ENCODE results near the gene LAMP1. TPM values are rescaled to one million over a fixed set of nuclear protein-coding genes. Genes with fewer than 3 reads are reported as not detected.
"Not testable (repeated sequence)": the region's sequence is repeated elsewhere in the genome, so short reads cannot be mapped to it uniquely, and the experiment has no call there.

Gene LAMP1
- total RNA-seq, 1 donor from 2014 or later, result 98.6 TPM

DNA sequence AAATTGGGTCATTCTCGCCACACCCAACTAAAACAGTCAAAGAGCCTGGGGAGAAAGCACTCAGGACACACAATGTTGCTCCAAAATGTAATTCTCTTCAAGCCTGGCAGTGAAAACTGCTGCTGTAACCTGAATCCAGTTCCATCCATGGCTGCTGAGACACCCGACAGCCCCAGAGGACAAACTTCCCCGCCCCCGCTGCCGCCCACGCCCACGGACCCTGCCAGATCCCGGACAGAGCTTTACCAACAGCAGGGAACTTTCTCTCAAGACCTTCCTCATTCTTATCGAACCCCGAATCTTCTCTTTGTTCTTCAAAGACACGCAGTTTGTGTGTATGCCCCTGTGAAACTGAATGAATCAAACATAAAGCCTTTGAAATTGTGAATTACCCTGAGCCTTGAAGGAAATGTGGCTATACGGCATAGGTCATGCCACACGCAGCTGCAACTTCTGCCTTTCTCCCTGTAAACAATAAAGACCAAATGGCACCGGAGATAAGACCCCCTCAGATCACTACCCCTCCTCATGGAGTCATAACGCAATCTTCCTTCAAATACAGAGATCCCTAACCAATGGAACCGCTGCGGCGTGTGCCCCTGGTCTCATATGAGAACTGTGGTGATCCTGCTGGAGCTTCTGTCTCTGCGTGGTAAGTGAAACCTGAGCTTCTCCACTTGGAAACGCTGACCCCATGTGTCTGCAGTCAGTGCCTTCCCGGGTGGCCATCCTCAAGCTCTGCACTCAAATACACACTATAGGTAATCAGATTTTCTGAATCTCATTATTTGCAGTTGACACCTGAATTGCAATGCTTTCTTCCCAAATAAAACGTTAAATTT lies 4.8 kb upstream of the LAMP1 start:
- intact Hi-C loops (cut with micrococcal nuclease), result no loop called here
- DNase-seq, result peak; percentile 44
- no peak for ATAC-seq

DNA sequence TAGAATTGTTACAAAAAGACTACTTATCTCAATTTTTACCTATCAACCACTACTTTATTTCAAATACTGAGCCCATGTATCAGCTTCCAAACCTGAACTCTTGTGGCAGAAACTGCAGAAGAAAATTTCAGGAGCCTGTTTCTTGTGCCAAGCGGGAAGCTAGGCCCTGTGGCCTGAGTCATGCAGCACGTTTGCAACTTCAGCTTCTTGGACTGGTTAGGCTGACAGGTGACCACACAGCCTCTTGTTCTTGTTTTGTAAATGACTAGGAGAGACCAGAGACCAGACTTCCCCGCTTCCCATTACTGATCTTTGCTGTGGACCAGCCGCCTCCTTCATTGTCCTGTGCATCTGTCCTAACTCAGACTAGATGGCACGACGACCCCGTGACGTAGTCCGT lies 3.4 kb upstream of the LAMP1 start:
- ATAC-seq (no peak), DNase-seq (no peak)
- intact Hi-C loops (cut with micrococcal nuclease), result no loop called here

GRCh38 chr13:113295776-113296175 lies 1.3 kb upstream of the LAMP1 start:
- intact Hi-C loops (cut with micrococcal nuclease), result no loop called here
- DNase-seq (no peak), ATAC-seq (no peak)

DNA sequence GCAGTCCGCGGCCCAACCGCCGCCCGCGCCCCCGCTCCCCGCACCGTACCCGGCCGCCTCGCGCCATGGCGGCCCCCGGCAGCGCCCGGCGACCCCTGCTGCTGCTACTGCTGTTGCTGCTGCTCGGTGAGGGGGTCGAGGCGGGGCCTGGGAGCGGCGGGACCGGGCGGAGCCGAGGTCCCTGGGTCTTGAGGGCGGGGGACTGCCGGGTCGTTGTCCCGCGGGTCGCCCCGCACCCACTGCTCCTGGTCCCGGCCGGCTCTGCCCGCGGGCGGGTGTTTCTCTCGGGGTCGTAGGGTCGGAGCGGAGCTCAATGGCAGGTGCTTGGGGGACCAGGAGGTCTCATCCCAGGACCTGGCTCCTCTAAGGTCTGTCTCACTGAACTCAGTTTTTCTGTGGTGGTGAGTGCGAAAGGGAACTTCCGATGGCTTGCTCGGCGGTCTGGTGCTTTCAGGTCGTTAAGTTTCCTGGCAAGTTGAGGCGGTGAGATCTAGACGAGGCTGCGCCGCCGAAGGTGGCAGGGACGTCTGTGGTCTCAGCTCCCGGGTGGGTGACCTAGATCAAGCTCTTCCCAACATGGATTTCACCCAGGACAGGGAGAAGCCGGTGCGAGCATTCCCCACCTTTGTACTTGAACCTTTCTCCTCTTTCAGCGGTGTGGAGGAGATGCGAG lies 467 bp downstream of the LAMP1 start:
- no peak for ATAC-seq
- no peak for DNase-seq
- intact Hi-C loops (cut with micrococcal nuclease), result no loop called here

DNA sequence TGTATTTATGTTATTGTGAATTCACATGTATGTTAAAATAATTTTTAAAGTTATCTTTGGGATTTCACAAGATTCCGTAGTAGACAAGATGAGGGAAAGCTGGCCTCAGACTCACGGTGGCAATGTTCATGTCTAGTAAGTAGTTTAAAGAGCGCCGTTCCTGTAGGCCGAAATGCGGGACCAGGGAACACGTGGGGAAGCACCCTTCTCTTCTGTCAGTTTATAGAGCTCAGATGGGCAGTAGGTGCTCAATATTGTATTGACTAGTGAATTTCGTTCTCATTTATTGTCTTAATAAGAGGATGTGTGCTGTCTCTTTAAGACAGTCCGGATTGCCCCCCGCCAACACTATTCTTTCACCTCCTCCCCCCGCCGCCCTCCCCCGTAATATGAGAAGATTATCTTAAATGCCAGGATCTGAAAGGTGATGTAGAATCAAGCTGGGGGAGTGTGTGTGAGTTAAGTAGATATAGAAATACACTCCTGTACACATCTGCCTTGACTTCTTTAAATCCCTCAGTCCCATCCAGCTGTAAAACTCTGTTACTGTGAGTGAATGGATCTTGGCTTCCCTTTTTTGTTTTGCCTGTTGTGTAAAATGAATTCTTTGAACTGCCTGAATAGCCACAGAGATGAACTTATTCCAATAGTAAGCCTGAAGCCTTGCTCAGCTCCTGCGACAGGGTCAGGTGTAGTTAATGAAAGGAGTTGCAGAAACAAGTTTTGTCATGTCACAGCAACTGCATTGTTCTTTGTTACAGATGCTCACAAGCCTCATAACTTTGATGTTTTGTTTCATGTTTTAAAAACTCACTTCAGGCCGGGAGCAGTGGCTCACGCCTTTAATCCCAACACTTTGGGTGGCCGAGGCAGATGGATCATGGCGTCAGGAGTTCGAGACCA lies 1.3 kb downstream of the LAMP1 start:
- no peak for DNase-seq

DNA sequence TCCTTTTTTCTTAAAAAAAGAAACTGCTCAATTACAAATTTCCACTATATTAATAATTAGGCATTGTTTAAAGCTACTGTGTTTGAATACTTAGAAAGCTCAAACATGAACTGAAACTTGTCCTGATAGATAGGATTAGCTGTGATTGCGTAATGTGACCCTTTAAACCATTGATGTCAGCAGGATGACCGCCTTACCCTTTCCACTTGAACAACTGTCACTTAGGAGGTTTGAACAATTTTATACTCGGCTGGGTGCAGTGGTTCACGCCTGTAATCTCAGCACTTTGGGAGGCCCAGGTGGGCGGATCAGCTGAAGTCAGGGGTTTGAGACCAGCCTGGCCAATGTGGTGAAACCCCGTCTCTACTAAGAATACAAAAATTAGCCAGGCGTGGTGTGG lies 2.9 kb downstream of the LAMP1 start:
- DNase-seq (no peak), ATAC-seq (no peak)
- intact Hi-C loops (cut with micrococcal nuclease), result no loop called here

More for the DNA sequence above, 1.3 kb downstream of the LAMP1 start:
- ATAC-seq, result no peak
- intact Hi-C loops (cut with micrococcal nuclease), result no loop called here

DNA sequence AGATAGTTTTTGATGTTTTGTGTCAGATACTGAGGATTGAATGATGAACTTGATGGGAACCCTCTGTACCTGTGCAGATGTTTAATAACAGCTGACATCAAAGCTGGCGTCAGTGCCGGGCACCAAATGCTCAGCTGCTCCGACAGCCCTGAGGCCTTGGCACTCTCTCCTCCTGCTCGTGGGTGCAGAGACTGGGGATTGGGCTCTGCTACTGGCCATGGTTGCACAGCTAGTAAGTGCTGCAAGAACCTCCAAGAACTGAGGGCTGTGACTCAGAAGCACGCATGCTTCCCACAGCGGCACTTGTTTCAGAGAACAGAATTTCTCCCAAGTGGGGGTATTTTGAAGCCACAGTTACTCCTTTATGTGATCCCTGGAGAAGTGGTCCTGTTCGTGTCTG lies 5.9 kb downstream of the LAMP1 start:
- ATAC-seq, result no peak
- intact Hi-C loops (cut with micrococcal nuclease), result no loop called here
- no peak for DNase-seq

GRCh38 chr13:113304121-113304520 lies 7.1 kb downstream of the LAMP1 start:
- ATAC-seq, result no peak
- intact Hi-C loops (cut with micrococcal nuclease), result no loop called here
- no peak for DNase-seq

DNA sequence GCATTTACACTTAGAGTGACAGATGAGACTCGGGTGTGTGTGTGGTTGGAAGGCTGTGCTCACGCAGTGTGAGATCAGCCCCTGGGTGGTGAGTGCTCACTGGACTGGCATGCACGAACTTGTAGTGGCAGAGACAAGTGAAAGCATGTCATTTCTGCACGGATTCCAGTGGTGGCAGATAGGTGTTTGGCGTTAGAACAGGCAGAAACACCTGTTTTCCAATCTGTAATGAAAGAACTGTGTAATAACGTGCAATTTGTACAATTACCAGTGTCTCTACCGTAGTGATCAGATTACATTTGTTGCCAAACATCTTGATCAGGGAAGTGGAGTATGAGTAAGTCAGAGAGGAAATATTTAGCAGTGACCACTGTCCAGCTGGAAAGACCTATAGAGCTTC lies 8.2 kb downstream of the LAMP1 start:
- DNase-seq, result no peak
- intact Hi-C loops (cut with micrococcal nuclease), result no loop called here

DNA sequence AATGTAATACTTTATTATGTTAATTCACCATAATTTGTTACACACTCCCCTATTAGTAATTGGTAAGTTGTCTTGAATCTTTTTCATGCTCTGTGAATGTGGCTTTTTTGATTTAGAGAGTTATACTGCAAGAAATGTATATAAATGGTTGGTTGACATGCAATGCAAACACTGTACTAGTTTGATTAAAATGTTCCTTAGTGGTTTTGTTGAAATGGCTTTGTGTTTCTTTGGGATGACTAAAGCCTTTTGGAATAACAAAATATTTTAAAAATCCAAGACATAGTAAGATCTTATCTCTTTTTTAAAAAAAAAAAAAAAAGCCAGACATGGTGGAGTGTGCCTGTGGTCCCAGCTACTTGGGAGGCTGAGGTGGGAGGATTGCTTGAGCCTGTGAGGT lies 10.5 kb downstream of the LAMP1 start:
- intact Hi-C loops (cut with micrococcal nuclease), result no loop called here
- ATAC-seq (no peak), DNase-seq (no peak)

More for the DNA sequence above, 8.2 kb downstream of the LAMP1 start:
- peak; percentile 37 for ATAC-seq

DNA sequence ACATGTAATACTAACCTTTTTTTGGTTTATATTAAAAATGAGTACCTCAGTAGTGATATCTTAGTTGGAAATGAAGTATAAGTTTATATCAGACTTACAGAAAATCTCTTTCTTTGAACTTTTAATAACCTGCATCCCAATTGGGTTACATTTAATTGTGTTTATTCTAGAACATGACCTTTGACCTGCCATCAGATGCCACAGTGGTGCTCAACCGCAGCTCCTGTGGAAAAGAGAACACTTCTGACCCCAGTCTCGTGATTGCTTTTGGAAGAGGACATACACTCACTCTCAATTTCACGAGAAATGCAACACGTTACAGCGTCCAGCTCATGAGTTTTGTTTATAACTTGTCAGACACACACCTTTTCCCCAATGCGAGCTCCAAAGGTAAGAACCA lies 12.4 kb downstream of the LAMP1 start:
- intact Hi-C loops (cut with micrococcal nuclease), result no loop called here
- DNase-seq (no peak), ATAC-seq (no peak)

DNA sequence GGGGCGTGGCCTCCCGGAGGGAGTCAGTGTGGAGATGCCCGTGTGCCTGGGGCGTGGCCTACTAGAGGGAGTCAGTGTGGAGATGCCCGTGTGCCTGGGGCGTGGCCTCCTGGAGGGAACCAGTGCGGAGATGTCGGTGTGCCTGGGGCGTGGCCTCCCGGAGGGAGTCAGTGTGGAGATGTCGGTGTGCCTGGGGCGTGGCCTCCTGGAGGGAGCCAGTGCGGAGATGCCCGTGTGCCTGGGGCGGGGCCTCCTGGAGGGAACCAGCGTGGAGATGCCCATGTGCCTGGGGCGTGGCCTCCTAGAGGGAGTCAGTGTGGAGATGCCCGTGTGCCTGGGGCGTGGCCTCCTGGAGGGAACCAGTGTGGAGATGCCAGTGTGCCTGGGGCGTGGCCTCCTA lies 17.1 kb downstream of the LAMP1 start:
- ATAC-seq; intact Hi-C loops (cut with micrococcal nuclease); DNase-seq: not testable (repeated sequence)

- intact Hi-C loops (cut with micrococcal nuclease); DNase-seq; ATAC-seq: not testable (repeated sequence)
Observed at GRCh38 chr13:113314895-113315470, 17.9 kb downstream of the LAMP1 start.

- intact Hi-C loops (cut with micrococcal nuclease), result no loop called here
- DNase-seq (no peak), ATAC-seq (no peak)
Observed at GRCh38 chr13:113315992-113316391, 19.0 kb downstream of the LAMP1 start.

DNA sequence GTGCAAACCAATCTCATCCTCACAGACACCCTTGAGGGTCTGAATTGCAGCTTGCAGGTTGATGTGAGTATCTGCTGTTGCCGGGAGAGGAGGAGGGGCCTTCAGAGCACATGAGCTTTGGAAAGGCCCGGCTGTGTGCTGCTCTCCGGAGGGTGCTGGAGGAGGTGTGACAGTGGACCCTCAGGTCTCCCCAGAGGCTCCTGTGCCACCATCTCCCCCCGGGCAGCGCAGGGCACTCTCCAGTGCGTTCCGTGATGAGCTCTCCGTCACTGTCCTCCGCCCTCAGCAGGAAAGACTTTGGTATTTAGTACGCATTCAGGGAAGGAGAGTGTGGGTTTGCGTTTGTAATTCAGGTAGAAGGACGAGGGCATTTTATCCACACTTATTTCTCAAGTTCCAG lies 20.0 kb downstream of the LAMP1 start:
- DNase-seq, result no peak
- intact Hi-C loops (cut with micrococcal nuclease), result no loop called here
- no peak for ATAC-seq

DNA sequence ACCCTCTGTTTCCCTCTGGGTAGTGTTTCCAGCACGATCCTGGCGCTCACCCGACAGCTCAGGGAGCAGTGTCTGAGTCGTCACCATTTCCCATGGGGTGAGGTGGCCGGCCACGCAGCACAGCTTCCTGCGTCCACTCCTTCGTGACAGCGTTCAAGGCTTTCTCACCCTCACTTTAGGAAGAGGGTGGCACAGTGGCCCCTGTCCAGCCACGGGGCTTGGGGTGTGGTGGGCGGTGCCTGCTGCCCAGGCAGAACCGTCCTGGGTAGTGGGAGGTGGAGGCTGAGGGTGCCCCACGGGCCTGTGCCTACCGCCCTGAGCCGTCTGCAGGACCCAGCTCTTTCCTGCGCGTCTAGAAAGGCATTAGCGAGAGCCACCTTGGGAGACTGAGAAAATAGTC lies 21.9 kb downstream of the LAMP1 start:
- DNase-seq (no peak), ATAC-seq (no peak)
- intact Hi-C loops (cut with micrococcal nuclease), result no loop called here

- intact Hi-C loops (cut with micrococcal nuclease), result no loop called here
- ATAC-seq (no peak), DNase-seq (no peak)
Observed at GRCh38 chr13:113319371-113319770, 22.3 kb downstream of the LAMP1 start.

DNA sequence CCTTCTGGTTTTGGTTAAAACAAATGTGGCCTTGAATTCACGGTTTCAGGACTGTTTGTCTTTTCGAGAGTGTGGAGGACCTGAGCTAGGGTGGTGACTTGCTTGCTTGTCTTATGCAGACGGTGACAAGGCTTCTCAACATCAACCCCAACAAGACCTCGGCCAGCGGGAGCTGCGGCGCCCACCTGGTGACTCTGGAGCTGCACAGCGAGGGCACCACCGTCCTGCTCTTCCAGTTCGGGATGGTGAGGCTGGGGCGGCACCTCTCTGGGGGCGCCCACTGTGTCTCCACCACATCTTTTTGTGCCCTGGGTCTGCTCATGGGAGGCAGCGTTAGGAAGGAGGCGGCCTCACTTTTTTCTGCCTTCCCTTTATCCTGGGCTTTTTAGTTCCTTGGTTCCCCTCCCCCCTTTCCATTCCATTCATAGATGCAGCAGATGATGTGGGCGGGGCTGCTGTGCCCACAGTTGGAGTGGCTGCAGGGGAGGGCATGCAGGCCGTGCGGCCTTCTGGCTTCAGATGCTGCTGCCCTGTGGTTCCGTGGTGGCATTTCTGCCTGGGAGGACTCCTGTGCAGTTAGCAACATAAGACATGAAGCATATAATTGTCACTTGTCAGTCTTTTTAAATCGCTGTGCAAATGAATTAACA lies 23.3 kb downstream of the LAMP1 start:
- ATAC-seq (no peak), DNase-seq (no peak)
- intact Hi-C loops (cut with micrococcal nuclease), result no loop called here

DNA sequence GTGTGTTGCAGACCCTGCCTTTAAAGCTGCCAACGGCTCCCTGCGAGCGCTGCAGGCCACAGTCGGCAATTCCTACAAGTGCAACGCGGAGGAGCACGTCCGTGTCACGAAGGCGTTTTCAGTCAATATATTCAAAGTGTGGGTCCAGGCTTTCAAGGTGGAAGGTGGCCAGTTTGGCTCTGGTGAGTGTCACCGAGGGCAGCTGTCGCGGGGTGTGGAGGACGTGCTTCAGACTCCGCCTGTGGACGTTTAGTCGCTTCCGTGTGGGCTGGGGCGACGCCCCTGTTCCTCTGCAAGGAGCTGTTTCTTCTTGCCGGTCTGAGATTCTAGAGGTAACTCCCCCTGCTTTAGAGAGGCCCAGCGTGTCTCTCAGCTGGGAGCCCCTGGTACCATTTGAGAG lies 24.5 kb downstream of the LAMP1 start:
- ATAC-seq (no peak), DNase-seq (no peak)
- intact Hi-C loops (cut with micrococcal nuclease), result no loop called here
